Osteoblast (primary cell): ENCODE data around the gene TSR3. TPM values are rescaled to one million over a fixed set of nuclear protein-coding genes. Genes with fewer than 3 reads are reported as not detected.
"Not testable (repeated sequence)": the region's sequence is repeated elsewhere in the genome, so short reads cannot be mapped to it uniquely, and the experiment has no call there.

ENCODE experiments used
- DNase-seq: peaks from one replicate; pipeline ENCODE4 v3.0.0; 2011; ENCODE audit warnings: low spot score, mixed read lengths; ENCODE audit not compliant: insufficient read length; ENCODE audit errors: missing footprints
- H2AFZ ChIP-seq: 2 replicates; pipeline ENCODE4 v1.6.0; 2011; ENCODE audit warnings: mild to moderate bottlenecking, low read length
- H3K27ac ChIP-seq: 2 replicates; pipeline ENCODE4 v1.5.1; 2011; ENCODE audit warnings: mild to moderate bottlenecking, low read depth, low read length, moderate library complexity
- H3K27me3 ChIP-seq: 2 replicates; pipeline ENCODE4 v1.6.0; 2012; ENCODE audit warnings: mild to moderate bottlenecking, control low read depth, inconsistent platforms, low read length, moderate library complexity; ENCODE audit not compliant: insufficient read depth
- H3K36me3 ChIP-seq: 2 replicates; pipeline ENCODE4 v1.5.1; 2011; ENCODE audit warnings: mild to moderate bottlenecking, low read length, control low read depth, moderate library complexity; ENCODE audit not compliant: insufficient read depth
- H3K4me1 ChIP-seq: 2 replicates; pipeline ENCODE4 v1.5.1; 2011; ENCODE audit warnings: mild to moderate bottlenecking, low read length, control low read depth, moderate library complexity; ENCODE audit not compliant: insufficient read depth
- H3K4me2 ChIP-seq: 2 replicates; pipeline ENCODE4 v1.6.0; 2011; ENCODE audit warnings: mild to moderate bottlenecking, low read length; ENCODE audit not compliant: insufficient read depth
- H3K4me3 ChIP-seq: fragments of 200-600 bp; sonication (generic); 3 replicates; pipeline ENCODE4 v1.5.1; 2012; ENCODE audit warnings: mild to moderate bottlenecking, low read length, inconsistent platforms; ENCODE audit not compliant: insufficient read depth
- H3K79me2 ChIP-seq: 2 replicates; pipeline ENCODE4 v1.6.0; 2012; ENCODE audit warnings: mild to moderate bottlenecking, low read length, control low read depth, inconsistent platforms; ENCODE audit not compliant: insufficient read depth
- H3K9me3 ChIP-seq: 2 replicates; pipeline ENCODE4 v1.5.1; 2011; ENCODE audit warnings: low read depth, low read length, control low read depth
- H4K20me1 ChIP-seq: 2 replicates; pipeline ENCODE4 v1.6.0; 2012; ENCODE audit warnings: mild to moderate bottlenecking, low read length, control low read depth; ENCODE audit not compliant: insufficient read depth
- total RNA-seq: library from RNA; depleted of rRNA; stranded (reverse); fragments of >200 nt; gene quantifications from 2 replicates; pipeline ENCODE4 v1.2.3, GENCODE V29; 2012
- TF ChIP-seq, protein P1 (sequence below): IDR thresholded peaks from 2 replicates; pipeline ENCODE4 v1.5.1; 2011; ENCODE audit warnings: mild to moderate bottlenecking, low read depth, low read length, moderate library complexity; ENCODE audit errors: extremely low read depth

Gene TSR3
- total RNA-seq, 1 donor = 53.6 TPM

DNA sequence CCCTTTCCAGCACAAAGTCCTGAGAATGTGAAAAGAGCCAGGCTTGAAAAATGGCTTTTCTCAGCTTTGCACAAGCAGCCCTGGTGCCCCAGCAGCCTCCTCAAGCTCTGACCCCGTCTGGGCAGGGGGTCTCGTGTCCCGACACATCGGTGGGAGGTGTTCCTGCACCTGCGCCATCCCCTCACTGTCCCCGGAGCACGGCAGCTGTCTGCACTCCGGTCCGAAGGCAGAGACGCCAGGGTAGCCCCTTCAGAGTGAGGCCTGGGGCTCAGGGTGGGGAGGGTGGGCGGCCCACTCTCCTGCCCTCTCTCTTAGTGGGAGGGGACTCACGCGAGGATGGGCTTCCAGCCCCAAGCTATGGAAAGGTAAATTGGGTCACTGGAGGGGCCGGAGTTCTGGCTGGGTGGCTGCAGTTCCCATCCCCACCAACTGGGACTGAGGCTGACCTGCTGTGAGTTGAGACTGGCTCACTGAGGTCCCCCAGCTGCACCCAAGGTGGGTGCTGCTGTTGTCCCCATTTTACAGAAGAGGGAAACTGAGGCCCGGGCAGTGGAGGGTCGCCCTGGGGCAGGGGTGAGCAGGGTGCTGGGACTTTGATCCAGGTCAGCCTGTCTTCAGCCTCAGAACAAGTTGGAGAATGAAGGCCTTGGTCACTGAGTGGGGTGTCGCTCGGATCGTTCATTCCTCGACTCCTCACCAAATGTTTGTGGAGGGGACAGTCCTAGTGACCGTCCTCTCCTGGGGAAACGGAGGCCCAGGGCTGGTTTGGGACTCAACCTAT lies 20.6 kb downstream of the TSR3 start:
- Histone ChIP-seq H4K20me1 (no peaks in the 10 kb centered on the region), H3K9me3 (peaks cover 4% of the 10 kb centered on the region), H3K4me1 (no peaks in the 10 kb centered on the region), H3K4me2 (no peak overlapping the region), H3K27ac (no peak overlapping the region), H3K79me2 (no peaks in the 10 kb centered on the region), H3K36me3 (no peaks in the 10 kb centered on the region), H2AFZ (no peak overlapping the region), H3K4me3 (no peak overlapping the region), H3K27me3 (peaks cover 50% of the 10 kb centered on the region)
- TF ChIP-seq, protein P1, sequence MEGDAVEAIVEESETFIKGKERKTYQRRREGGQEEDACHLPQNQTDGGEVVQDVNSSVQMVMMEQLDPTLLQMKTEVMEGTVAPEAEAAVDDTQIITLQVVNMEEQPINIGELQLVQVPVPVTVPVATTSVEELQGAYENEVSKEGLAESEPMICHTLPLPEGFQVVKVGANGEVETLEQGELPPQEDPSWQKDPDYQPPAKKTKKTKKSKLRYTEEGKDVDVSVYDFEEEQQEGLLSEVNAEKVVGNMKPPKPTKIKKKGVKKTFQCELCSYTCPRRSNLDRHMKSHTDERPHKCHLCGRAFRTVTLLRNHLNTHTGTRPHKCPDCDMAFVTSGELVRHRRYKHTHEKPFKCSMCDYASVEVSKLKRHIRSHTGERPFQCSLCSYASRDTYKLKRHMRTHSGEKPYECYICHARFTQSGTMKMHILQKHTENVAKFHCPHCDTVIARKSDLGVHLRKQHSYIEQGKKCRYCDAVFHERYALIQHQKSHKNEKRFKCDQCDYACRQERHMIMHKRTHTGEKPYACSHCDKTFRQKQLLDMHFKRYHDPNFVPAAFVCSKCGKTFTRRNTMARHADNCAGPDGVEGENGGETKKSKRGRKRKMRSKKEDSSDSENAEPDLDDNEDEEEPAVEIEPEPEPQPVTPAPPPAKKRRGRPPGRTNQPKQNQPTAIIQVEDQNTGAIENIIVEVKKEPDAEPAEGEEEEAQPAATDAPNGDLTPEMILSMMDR = no peak
- no peak for DNase-seq

DNA sequence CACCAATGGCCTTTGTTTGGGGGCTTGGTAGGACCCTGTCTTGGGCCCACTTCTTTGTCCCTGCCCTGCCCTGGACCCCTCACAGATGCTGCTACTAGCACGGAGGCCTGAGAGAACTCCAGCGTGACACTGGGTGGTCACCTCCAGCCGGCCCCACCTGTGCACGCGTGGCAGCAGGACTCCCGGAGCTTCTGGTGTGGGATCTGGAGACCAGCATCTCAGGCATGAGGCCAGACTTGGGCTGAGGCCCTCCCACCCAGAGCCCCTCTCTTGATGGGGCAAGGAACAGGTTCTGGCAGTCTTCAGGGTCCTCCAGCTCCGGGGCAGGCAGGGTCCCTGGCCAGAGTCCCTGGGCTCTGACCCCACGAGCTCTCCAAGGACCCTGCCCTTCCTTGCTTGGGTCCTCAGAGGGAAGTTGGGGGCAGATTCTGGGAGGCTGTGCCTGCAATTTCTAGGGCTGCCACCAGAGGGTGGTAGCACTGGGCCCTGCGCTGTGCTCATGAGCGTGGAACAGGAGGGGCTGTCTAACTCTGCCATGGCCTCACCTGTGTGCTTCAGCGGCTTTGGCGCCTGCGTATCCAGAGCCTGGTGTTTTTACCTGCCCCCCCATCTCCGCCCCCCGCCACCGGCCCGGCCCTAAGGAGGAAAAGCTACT lies 21.3 kb downstream of the TSR3 start:
- Histone ChIP-seq H3K79me2 (no peaks in the 10 kb centered on the region), H2AFZ (no peak overlapping the region), H3K27ac (no peak overlapping the region), H3K4me2 (no peak overlapping the region), H3K36me3 (no peaks in the 10 kb centered on the region), H3K4me1 (no peaks in the 10 kb centered on the region), H4K20me1 (peaks cover 5% of the 10 kb centered on the region), H3K27me3 (peaks cover 42% of the 10 kb centered on the region), H3K4me3 (no peak overlapping the region), H3K9me3 (peaks cover 4% of the 10 kb centered on the region)
- TF ChIP-seq, protein P1 = peak; percentile 36
- no peak for DNase-seq

DNA sequence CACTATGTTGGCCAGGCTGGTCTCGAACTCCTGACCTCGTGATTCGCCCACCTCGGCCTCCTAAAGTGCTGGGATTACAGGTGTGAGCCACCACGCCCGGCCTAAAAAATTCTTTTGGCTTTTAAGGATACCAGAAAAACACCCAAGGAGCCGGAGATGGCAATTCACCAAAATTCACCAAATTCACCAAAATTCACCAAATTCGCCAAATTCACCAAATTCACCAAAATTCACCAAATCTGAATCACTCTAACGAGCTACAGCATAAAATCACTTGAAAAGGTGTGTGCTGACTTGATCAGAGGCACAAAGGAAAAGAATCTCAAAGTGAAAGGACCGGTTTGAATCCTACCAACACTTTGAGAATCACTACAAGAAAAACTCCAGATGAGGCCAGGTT lies 22.7 kb downstream of the TSR3 start:
- H2AFZ ChIP-seq, H3K4me1 ChIP-seq, H3K27ac ChIP-seq, H3K79me2 ChIP-seq, DNase-seq, H3K4me2 ChIP-seq, H3K4me3 ChIP-seq, H3K9me3 ChIP-seq: not testable (repeated sequence)
- H3K27me3 ChIP-seq = peaks cover 28% of the 10 kb centered on the region
- H3K36me3 ChIP-seq = peaks cover 12% of the 10 kb centered on the region
- H4K20me1 ChIP-seq = peaks cover 10% of the 10 kb centered on the region

DNA sequence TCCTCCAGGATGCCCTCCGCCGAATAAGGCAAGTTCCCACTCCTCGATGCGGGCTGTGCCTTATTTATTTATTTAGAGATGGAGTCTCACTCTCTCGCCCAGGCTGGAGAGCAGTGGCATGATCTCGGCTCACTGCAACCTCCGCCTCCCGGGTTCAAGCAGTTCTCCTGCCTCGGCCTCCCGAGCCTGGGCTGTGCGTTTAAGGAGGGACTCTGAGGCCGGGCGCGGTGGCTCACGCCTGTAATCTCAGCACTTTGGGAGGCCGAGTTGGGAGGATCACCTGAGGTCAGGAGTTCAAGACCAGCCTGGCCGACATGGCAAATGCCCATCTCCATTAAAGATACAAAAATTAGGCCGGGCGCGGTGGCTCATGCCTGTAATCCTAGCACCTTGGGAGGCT lies 23.5 kb downstream of the TSR3 start:
- Histone ChIP-seq H3K36me3 (peaks cover 18% of the 10 kb centered on the region), H4K20me1 (peaks cover 19% of the 10 kb centered on the region), H3K27me3 (peaks cover 22% of the 10 kb centered on the region)
- DNase-seq, H3K4me1 ChIP-seq, H3K79me2 ChIP-seq, H3K27ac ChIP-seq, H3K9me3 ChIP-seq, H2AFZ ChIP-seq, H3K4me3 ChIP-seq, H3K4me2 ChIP-seq: not testable (repeated sequence)

DNA sequence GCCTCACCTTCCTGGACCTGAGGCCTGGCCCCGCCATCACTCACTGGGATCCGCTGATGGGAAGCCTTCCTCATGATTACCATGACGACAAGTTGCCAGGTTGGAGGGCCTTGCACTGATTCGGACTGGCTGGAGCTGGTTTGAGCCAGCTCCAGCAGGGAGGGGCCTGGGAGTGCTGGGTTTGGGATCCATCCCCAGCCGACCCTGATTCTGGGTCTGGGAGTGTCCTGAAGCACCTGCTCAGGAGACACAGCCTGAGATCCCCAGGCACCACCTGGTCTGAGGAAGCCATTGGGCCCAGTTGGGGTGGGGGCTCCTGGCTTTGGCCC lies 24.1 kb downstream of the TSR3 start:
- H3K4me2 ChIP-seq = no peak overlapping the region
- H3K27me3 ChIP-seq = peaks cover 16% of the 10 kb centered on the region
- H3K4me1 ChIP-seq = no peaks in the 10 kb centered on the region
- TF ChIP-seq, protein P1 = no peak
- peaks cover 19% of the 10 kb centered on the region for H4K20me1 ChIP-seq
- no peak for DNase-seq
- H3K27ac ChIP-seq = no peak overlapping the region
- H3K36me3 ChIP-seq = peaks cover 19% of the 10 kb centered on the region
- peaks cover 4% of the 10 kb centered on the region for H3K9me3 ChIP-seq
- no peak overlapping the region for H2AFZ ChIP-seq
- H3K79me2 ChIP-seq = no peaks in the 10 kb centered on the region
- H3K4me3 ChIP-seq = no peak overlapping the region
